Testis (tissue), 3 donors: ENCODE results near the gene CFAP46. TPM values are rescaled to one million over a fixed set of nuclear protein-coding genes. Genes with fewer than 3 reads are reported as not detected.

Source experiments
- DNase-seq: peaks from one replicate; pipeline ENCODE4 v3.0.0-alpha.2; 2019
- H3K27ac ChIP-seq, 2 donors: fragments of 200-600 bp; sonication (generic); one replicate each; pipeline ENCODE4 v1.5.1; 2019
- H3K27me3 ChIP-seq: fragments of 200-600 bp; sonication (generic); one replicate; pipeline ENCODE4 v1.5.1; 2019
- H3K36me3 ChIP-seq: fragments of 200-600 bp; sonication (generic); one replicate; pipeline ENCODE4 v1.5.1; 2017; ENCODE audit warnings: low read depth; ENCODE audit errors: missing control alignments
- H3K4me1 ChIP-seq: fragments of 200-600 bp; sonication (generic); one replicate; pipeline ENCODE4 v1.5.1; 2019
- H3K4me3 ChIP-seq, 2 donors: fragments of 200-600 bp; sonication (generic); one replicate each; pipeline ENCODE4 v1.5.1; 2017 to 2019
- H3K9me3 ChIP-seq: fragments of 200-600 bp; sonication (generic); one replicate; pipeline ENCODE4 v1.5.1; 2017
- CTCF ChIP-seq, 3 experiments: fragments of 450-650 bp in 2 of 3; fragments of 200-600 bp in 1 of 3; sonication (generic) in 1 of 3; IDR thresholded peaks; one replicate each; pipeline ENCODE4 v1.5.1; 2016 to 2019; ENCODE audit warnings: antibody characterized with exemption in 3 of 3, mild to moderate bottlenecking in 2 of 3, moderate library complexity in 1 of 3
- POLR2A ChIP-seq: fragments of 450-650 bp; IDR thresholded peaks from one replicate; pipeline ENCODE4 v1.6.1; 2017; ENCODE audit warnings: antibody characterized with exemption, mild to moderate bottlenecking, moderate library complexity
- WGBS, 2 donors: methylation state at CpG; one replicate each; pipeline ENCODE4 v1.1.5; 2018; 5-methylcytosine and 5-hydroxymethylcytosine counted together
- intact Hi-C: fragments of 100-400 bp; cut with DNase I; formaldehyde crosslinking; loops from one replicate; pipeline ENCODE4 v1.15.1; 2023; ENCODE audit warnings: low total_unique reads
- polyA plus RNA-seq: library from polyadenylated mRNA; stranded (reverse); fragments of 350-450 nt; fragmentation: Illumina TruSeq; extraction: RNeasy Lipid Tissue Mini Kit (QIAGEN cat#74804); gene quantifications from one replicate; pipeline ENCODE4 v1.2.3, GENCODE V29; 2014; ENCODE audit warnings: low read depth, low replicate concordance; ENCODE audit not compliant: insufficient read depth
- total RNA-seq, 2 donors: library from RNA; depleted of rRNA; stranded (reverse); fragments of >200 nt; gene quantifications; one replicate each; pipeline ENCODE4 v1.2.3, GENCODE V29; 2016

Gene CFAP46
- total and polyA plus RNA-seq, 3 donors from 2014 or later: 36.0 to 67.6 (median 59.0) TPM

DNA sequence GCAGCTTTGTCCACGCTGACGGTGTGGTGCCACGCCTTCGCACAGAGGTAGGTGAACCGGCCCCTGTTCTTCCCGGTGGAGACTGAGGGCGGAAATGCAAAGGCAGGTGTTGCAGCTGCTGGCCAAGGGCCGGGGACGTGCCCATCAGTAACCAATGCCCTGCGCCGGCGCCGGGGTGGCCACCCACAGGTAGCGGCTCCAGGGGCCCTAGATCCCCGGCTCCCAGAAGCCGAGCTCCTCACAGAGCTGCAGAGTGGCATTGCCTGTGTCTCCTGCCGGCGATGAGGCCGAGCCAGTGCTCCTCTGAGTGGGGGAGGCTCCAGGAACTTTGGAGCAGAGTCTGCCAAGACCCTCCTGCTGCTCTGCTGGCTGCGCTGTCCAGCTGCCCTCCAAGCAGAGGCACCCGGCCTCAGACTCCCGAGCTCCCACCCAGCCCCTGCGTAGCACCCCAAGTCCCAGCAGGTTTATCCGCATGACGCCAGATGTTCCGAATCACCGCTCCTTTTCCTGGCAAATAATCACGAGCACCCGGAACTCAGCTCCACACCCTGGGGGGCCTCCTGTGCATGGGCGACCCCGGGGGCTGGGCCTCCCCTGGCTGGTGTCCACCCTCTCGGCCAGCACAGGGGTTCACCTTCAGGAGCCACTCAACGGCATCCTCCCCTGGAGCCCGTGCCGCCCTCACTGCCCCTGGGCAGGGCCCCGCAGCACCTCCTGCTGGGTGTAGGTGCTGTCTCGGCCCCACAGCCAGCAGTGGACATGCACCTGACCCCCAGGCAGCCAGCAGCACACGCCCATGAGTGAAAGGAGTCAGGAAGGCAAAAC lies 22.1 kb downstream of the CFAP46 start:
- DNase-seq: no peak
- no peak overlapping the region for H3K4me3 ChIP-seq
- H3K9me3 ChIP-seq: no peaks in the 10 kb centered on the region
- no peaks in the 10 kb centered on the region for H3K36me3 ChIP-seq
- TF ChIP-seq CTCF (IDR thresholded peaks at IDR 0.05) (no peak), POLR2A (no peak)
- WGBS, 2 donors: 72 to 83% methylated on average over 10 to 35 of the region's 38 CpGs
- H3K4me1 ChIP-seq: no peaks in the 10 kb centered on the region
- intact Hi-C loops: no loop called here
- no peaks in the 10 kb centered on the region for H3K27me3 ChIP-seq
- H3K27ac ChIP-seq: no peak overlapping the region

DNA sequence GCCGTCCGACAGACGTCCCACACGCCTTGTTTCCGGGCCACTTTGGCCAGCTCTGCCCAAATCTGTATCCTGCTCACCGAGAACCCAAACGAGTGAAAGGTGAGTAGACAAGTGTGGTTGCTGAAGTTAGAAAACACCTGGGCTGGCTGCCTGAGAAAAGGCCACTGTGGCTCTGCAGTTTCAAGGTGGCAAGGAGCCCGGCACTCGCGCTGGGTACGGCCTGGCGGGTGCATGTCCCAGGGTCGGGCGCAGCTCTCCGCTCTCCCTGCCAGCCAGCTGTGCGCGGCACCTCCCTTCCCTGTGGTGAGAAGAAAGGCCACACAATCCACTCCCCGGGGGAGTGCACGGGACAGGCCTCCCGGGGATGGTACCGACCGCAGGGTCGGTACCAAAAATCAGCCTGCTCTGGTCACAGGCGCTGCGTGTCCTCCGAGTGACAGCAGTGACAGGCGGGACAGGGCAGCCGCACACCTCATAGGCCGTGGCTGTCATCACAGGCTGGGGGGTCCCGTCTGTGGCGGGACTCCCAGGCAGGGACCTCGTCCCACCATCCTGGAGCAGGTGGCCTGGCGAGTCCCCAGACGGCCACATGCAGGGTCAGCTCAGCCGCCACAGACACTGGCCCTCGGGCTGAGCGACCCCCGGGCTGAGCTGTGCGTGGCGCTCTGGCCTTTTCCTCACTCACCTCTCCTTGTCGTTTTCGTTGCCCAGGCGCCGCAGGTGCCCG lies 22.8 kb downstream of the CFAP46 start:
- no peak overlapping the region for H3K27ac ChIP-seq
- H3K4me1 ChIP-seq: no peaks in the 10 kb centered on the region
- H3K36me3 ChIP-seq: no peaks in the 10 kb centered on the region
- no peak for DNase-seq
- no peak overlapping the region for H3K4me3 ChIP-seq
- intact Hi-C loops: no loop called here
- TF ChIP-seq POLR2A (no peak), CTCF (IDR thresholded peaks at IDR 0.05) (no peak)
- 90 to 93% methylated on average over 25 to 45 of the region's 45 CpGs for WGBS, 2 donors
- no peaks in the 10 kb centered on the region for H3K27me3 ChIP-seq
- H3K9me3 ChIP-seq: no peaks in the 10 kb centered on the region

GRCh38 chr10:132918617-132919373 lies 23.6 kb downstream of the CFAP46 start:
- no peak for TF ChIP-seq CTCF (IDR thresholded peaks at IDR 0.05)
- TF ChIP-seq POLR2A: no peak
- Histone ChIP-seq H3K36me3 (no peaks in the 10 kb centered on the region), H3K9me3 (no peaks in the 10 kb centered on the region), H3K4me1 (no peaks in the 10 kb centered on the region), H3K4me3 (no peak overlapping the region), H3K27me3 (no peaks in the 10 kb centered on the region), H3K27ac (no peak overlapping the region)
- 59 to 76% methylated on average over 14 to 34 of the region's 34 CpGs for WGBS, 2 donors
- no peak for DNase-seq
- intact Hi-C loops: no loop called here

DNA sequence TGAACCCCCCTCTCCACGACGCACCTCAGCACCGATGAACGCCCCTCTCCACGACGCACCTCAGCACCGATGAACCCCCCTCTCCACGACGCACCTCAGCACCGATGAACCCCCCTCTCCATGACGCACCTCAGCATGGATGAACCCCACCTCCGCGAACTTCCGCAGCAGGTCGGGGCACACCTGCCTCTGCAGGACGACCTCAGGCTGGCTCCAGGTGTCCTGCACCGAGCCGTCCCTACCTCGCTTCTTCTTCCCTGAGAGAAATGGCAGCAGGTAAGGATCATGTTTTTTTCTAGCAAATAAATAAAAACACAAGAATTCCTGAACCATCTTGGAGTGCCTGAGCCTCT lies 24.1 kb downstream of the CFAP46 start:
- no peaks in the 10 kb centered on the region for H3K27me3 ChIP-seq
- DNase-seq: no peak
- no peaks in the 10 kb centered on the region for H3K4me1 ChIP-seq
- intact Hi-C loops: no loop called here
- 91 to 92% methylated on average over 8 to 17 of the region's 19 CpGs for WGBS, 2 donors
- no peak overlapping the region for H3K4me3 ChIP-seq
- TF ChIP-seq CTCF (IDR thresholded peaks at IDR 0.05) (no peak), POLR2A (no peak)
- H3K36me3 ChIP-seq: no peaks in the 10 kb centered on the region
- no peak overlapping the region for H3K27ac ChIP-seq
- H3K9me3 ChIP-seq: no peaks in the 10 kb centered on the region
